Measurements from ENCODE around the gene SHF.

The SHF gene

GRCh38 chr15:45200799-45201556 is 13.2 kb upstream of the SHF start:
- H3K36me3 ChIP-seq (replicated peaks): no peaks in the 10 kb centered on the region
- peak overlapping the region; percentile 91 for H3K4me3 ChIP-seq (ENCODE audit: low read depth, low read length)
- DNase-seq: peak; percentile 89
- in situ Hi-C loops (cut with HindIII; ENCODE audit: low pct_ligation_motif_present, low sequenced_read_pairs): no loop called here
- H3K27ac ChIP-seq: peak overlapping the region; percentile 68
- no peaks in the 10 kb centered on the region for H3K27me3 ChIP-seq (replicated peaks)
- TF ChIP-seq, protein P1, sequence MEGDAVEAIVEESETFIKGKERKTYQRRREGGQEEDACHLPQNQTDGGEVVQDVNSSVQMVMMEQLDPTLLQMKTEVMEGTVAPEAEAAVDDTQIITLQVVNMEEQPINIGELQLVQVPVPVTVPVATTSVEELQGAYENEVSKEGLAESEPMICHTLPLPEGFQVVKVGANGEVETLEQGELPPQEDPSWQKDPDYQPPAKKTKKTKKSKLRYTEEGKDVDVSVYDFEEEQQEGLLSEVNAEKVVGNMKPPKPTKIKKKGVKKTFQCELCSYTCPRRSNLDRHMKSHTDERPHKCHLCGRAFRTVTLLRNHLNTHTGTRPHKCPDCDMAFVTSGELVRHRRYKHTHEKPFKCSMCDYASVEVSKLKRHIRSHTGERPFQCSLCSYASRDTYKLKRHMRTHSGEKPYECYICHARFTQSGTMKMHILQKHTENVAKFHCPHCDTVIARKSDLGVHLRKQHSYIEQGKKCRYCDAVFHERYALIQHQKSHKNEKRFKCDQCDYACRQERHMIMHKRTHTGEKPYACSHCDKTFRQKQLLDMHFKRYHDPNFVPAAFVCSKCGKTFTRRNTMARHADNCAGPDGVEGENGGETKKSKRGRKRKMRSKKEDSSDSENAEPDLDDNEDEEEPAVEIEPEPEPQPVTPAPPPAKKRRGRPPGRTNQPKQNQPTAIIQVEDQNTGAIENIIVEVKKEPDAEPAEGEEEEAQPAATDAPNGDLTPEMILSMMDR (IDR thresholded peaks at IDR 0.05; ENCODE audit: low read depth, low read length, missing control alignments): no peak

GRCh38 chr15:45200001-45200798 is 12.4 kb upstream of the SHF start:
- Histone ChIP-seq H3K36me3 (replicated peaks) (no peaks in the 10 kb centered on the region), H3K27ac (peak overlapping the region; percentile 68), H3K4me3 (ENCODE audit: low read depth, low read length) (peak overlapping the region; percentile 91), H3K27me3 (replicated peaks) (no peaks in the 10 kb centered on the region)
- in situ Hi-C loops (cut with HindIII; ENCODE audit: low pct_ligation_motif_present, low sequenced_read_pairs): no loop called here
- peak; percentile 94 for DNase-seq
- TF ChIP-seq, protein P1 (IDR thresholded peaks at IDR 0.05; ENCODE audit: low read depth, low read length, missing control alignments): no peak

DNA sequence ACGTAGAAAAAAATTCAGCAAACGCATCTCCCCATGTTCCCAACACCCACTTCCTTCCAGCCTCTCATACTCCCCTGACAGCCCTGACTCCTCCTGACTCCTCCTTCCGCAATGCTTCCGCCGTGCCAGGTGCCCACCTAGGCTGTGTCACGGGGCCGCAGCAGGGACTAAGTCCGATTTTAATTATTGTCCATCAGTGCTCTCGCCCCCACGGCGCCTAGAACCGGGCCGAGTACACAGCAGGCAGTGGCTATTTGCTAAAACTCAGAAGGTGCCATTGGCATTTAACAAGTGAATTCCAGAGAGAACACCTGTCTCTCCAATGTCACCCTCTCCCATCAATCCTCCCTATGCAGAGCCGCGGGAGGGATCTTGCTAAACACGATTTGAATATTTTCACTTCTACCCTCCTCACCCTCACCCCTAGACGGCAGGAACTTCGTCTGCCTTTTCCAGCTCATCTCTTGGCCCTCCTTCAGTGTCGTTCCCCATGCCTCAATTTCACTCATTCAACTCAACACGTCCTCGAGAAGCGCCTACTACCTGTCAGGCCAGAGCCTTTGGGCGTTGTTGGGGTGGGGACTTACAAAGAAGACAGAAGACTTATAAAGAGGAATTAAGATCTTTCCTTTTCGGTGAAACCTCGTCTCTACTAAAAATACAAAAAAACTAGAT is 11.5 kb upstream of the SHF start:
- Histone ChIP-seq H3K27ac (no peak overlapping the region), H3K4me3 (ENCODE audit: low read depth, low read length) (peak overlapping the region; percentile 91), H3K27me3 (replicated peaks) (no peaks in the 10 kb centered on the region), H3K36me3 (replicated peaks) (no peaks in the 10 kb centered on the region)
- in situ Hi-C loops (cut with HindIII; ENCODE audit: low pct_ligation_motif_present, low sequenced_read_pairs): no loop called here
- DNase-seq: no peak
- TF ChIP-seq, protein P1 (IDR thresholded peaks at IDR 0.05; ENCODE audit: low read depth, low read length, missing control alignments): no peak

GRCh38 chr15:45198337-45199135 is 10.8 kb upstream of the SHF start:
- H3K27me3 ChIP-seq (replicated peaks): no peaks in the 10 kb centered on the region
- in situ Hi-C loops (cut with HindIII; ENCODE audit: low pct_ligation_motif_present, low sequenced_read_pairs): no loop called here
- H3K4me3 ChIP-seq (ENCODE audit: low read depth, low read length): peak overlapping the region; percentile 91
- peak; percentile 94 for DNase-seq
- H3K27ac ChIP-seq: peak overlapping the region; percentile 26
- TF ChIP-seq, protein P1 (IDR thresholded peaks at IDR 0.05; ENCODE audit: low read depth, low read length, missing control alignments): peak; percentile 95
- H3K36me3 ChIP-seq (replicated peaks): no peaks in the 10 kb centered on the region

DNA sequence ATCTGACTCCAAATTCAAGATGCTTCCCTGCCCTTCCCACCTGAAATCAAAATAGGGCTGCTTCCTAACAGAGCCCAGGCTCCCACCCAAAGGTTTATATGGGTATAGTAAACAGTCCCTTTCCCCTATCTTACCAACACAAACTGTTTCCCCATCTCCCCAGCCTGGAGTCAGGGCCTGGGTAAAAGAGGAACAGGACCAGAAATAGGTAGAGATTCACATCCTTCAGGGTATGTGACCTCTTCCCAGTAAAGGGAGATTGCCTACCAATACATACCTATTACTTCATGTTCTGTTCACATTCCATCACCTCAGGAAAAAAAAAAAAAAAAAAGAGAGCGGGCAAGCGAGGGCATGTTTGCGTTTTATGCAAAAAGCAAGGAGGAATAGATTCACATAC is 9.7 kb upstream of the SHF start:
- Histone ChIP-seq H3K27me3 (replicated peaks) (no peaks in the 10 kb centered on the region), H3K36me3 (replicated peaks) (no peaks in the 10 kb centered on the region), H3K27ac (no peak overlapping the region), H3K4me3 (ENCODE audit: low read depth, low read length) (no peak overlapping the region)
- TF ChIP-seq, protein P1 (IDR thresholded peaks at IDR 0.05; ENCODE audit: low read depth, low read length, missing control alignments): no peak
- DNase-seq: no peak
- in situ Hi-C loops (cut with HindIII; ENCODE audit: low pct_ligation_motif_present, low sequenced_read_pairs): no loop called here
